Liver (tissue), 9 donors: ENCODE data around the gene KIF5A. TPM values are rescaled to one million over a fixed set of nuclear protein-coding genes. Genes with fewer than 3 reads are reported as not detected.
"Not testable (repeated sequence)": the region's sequence is repeated elsewhere in the genome, so short reads cannot be mapped to it uniquely, and the experiment has no call there.

Source experiments
- DNase-seq: peaks from one replicate; pipeline ENCODE4 v3.0.0-alpha.2; 2017; ENCODE audit warnings: low spot score
- H3K27ac ChIP-seq, 2 donors: one replicate each; pipeline ENCODE4 v1.7.0; 2013; ENCODE audit warnings: inconsistent platforms in 2 of 2, low read length in 2 of 2, control low read depth in 1 of 2, low read depth in 1 of 2, mild to moderate bottlenecking in 1 of 2
- H3K27me3 ChIP-seq, 4 donors: one replicate each; pipeline versions ENCODE4 v1.6.1 to v1.7.0; 2013; ENCODE audit warnings: low read length in 3 of 4, inconsistent platforms in 1 of 4, mild to moderate bottlenecking in 1 of 4, moderate library complexity in 1 of 4; ENCODE audit not compliant: control insufficient read depth in 4 of 4, insufficient read depth in 4 of 4
- H3K36me3 ChIP-seq, 4 donors: one replicate each; pipeline versions ENCODE4 v1.6.1 to v1.7.0; 2013; ENCODE audit warnings: low read length in 3 of 4, mild to moderate bottlenecking in 3 of 4, low read depth in 1 of 4, moderate library complexity in 1 of 4; ENCODE audit not compliant: control insufficient read depth in 4 of 4, insufficient read depth in 3 of 4
- H3K4me1 ChIP-seq, 4 donors: one replicate each; pipeline versions ENCODE4 v1.6.1 to v1.7.0; 2013; ENCODE audit warnings: low read length in 3 of 4, mild to moderate bottlenecking in 3 of 4, moderate library complexity in 1 of 4; ENCODE audit not compliant: control insufficient read depth in 4 of 4, insufficient read depth in 4 of 4
- H3K4me3 ChIP-seq, 3 donors: one replicate each; pipeline versions ENCODE4 v1.6.1 to v1.7.0; 2013; ENCODE audit warnings: low read length in 3 of 3, control low read depth in 1 of 3, low read depth in 1 of 3, mild to moderate bottlenecking in 1 of 3
- H3K9ac ChIP-seq, 2 donors: one replicate each; pipeline ENCODE4 v1.7.0; 2013; ENCODE audit warnings: low read length in 2 of 2, mild to moderate bottlenecking in 2 of 2, moderate library complexity in 2 of 2, control low read depth in 1 of 2, low read depth in 1 of 2
- H3K9me3 ChIP-seq, 4 donors: one replicate each; pipeline versions ENCODE4 v1.6.1 to v1.7.0; 2013; ENCODE audit warnings: low read length in 3 of 4; ENCODE audit not compliant: control insufficient read depth in 4 of 4
- EGR1 ChIP-seq, 2 donors: IDR thresholded peaks; 2 replicates each; pipeline ENCODE4 v1.6.1; 2016 to 2018; ENCODE audit warnings: antibody characterized with exemption in 2 of 2, low read depth in 2 of 2
- FOXA1 ChIP-seq: IDR thresholded peaks from 2 replicates; pipeline ENCODE4 v1.6.1; 2016; ENCODE audit warnings: antibody characterized with exemption
- FOXA2 ChIP-seq: IDR thresholded peaks from 2 replicates; pipeline ENCODE4 v1.6.1; 2016; ENCODE audit warnings: antibody characterized with exemption
- GABPA ChIP-seq, 2 donors: IDR thresholded peaks in 1 of 2; conservative IDR thresholded peaks in 1 of 2; 2 replicates each; pipeline ENCODE4 v1.6.1; 2016; ENCODE audit warnings: antibody characterized with exemption in 2 of 2, mild to moderate bottlenecking in 1 of 2, moderate library complexity in 1 of 2
- HNF4A ChIP-seq, 2 donors: conservative IDR thresholded peaks; 2 replicates each; pipeline ENCODE4 v1.6.1; 2016; ENCODE audit warnings: antibody characterized with exemption in 2 of 2, mild to moderate bottlenecking in 2 of 2
- HNF4G ChIP-seq: IDR thresholded peaks from 2 replicates; pipeline ENCODE4 v1.6.1; 2016; ENCODE audit warnings: antibody characterized with exemption
- JUND ChIP-seq, 2 donors: IDR thresholded peaks; 2 replicates each; pipeline ENCODE4 v1.6.1; 2016; ENCODE audit warnings: antibody characterized with exemption in 2 of 2
- NR2F2 ChIP-seq: IDR thresholded peaks from 2 replicates; pipeline ENCODE4 v1.6.1; 2016; ENCODE audit warnings: antibody characterized with exemption
- SP1 ChIP-seq: IDR thresholded peaks from 2 replicates; pipeline ENCODE4 v1.6.1; 2018; ENCODE audit warnings: antibody characterized with exemption, mild to moderate bottlenecking
- YY1 ChIP-seq: IDR thresholded peaks from 2 replicates; pipeline ENCODE4 v1.6.1; 2016; ENCODE audit warnings: antibody characterized with exemption, mild to moderate bottlenecking
- WGBS: extraction: QIAGEN DNeasy Blood & Tissue Kit; methylation state at CpG from one replicate; pipeline ENCODE4 v1.1.7; 2013; 5-methylcytosine and 5-hydroxymethylcytosine counted together
- polyA plus RNA-seq, 2 donors: library from polyadenylated mRNA; stranded (reverse) in 1 of 2; unstranded in 1 of 2; fragments of 200-250 nt in 1 of 2; fragments of >200 nt in 1 of 2; fragmentation: Nextera tagmentation in 1 of 2; extraction: Ambion mirVana in 1 of 2; gene quantifications; one replicate each; pipeline versions ENCODE4 v1.2.1 to v1.2.3, GENCODE V29; 2013 to 2015
- total RNA-seq, 2 donors: library from RNA; depleted of rRNA; stranded (reverse); fragments of >200 nt; gene quantifications; one replicate each; pipeline ENCODE4 v1.2.3, GENCODE V29; 2014
- TF ChIP-seq, protein P1 (sequence below): fragments of 150-350 bp; IDR thresholded peaks from 2 replicates; pipeline ENCODE4 v1.5.1; 2017; ENCODE audit warnings: improper control_type of control experiment, low read depth, low read length; ENCODE audit not compliant: missing input control
- TF ChIP-seq, protein P2 (sequence below): IDR thresholded peaks from 2 replicates; pipeline ENCODE4 v1.6.1; 2016; ENCODE audit warnings: antibody characterized with exemption
- TF ChIP-seq, protein P3 (sequence below): IDR thresholded peaks from 2 replicates; pipeline ENCODE4 v1.6.1; 2016; ENCODE audit warnings: antibody characterized with exemption
- TF ChIP-seq, protein P4 (sequence below): IDR thresholded peaks from 2 replicates; pipeline ENCODE4 v1.6.1; 2016; ENCODE audit warnings: antibody characterized with exemption
- donor health status: healthy.
- donor health status: healthy.
- donor health status: healthy.
- donor health status: healthy.
- donor health status: healthy.

The KIF5A gene
- under 1 TPM in 1 of 2 donors, not detected in 1; 0.42 TPM for total RNA-seq
- polyA plus RNA-seq: under 1 TPM in 1 of 2 donors, not detected in 1; 0.01 TPM

DNA sequence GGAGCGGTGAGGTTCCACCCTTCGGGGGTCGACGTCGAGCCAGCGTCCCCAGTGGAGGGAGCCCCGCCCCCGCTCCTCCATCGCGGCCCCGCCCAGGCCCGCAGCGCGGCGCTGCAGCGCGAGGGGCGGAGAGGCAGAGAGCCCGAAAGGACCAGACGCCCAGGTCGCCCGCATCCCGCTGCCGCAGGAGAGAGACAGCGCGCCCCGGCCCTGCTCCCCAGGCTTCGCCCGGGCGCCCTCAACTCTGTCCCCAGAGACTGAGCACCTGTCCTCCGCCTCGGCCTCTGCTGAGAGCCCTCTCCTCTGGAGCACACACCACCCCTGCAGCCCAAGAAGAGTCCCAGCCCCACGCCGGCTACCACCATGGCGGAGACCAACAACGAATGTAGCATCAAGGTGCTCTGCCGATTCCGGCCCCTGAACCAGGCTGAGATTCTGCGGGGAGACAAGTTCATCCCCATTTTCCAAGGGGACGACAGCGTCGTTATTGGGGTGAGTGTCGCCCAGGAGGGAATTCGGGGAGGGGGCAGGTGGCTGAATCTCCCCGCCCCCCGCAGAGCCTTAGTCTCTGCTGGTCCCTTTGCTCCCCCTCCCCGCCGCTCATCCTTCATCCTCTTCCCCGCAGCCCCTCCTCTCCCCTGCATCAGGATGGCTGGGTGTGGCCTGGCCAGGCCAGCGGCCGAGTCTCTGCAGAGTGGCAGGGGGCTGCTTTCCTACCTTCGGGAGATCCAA is at the start of gene KIF5A:
Gene KIF5A (plus strand): TSS at position 136 of the 732 bp plus-strand sequence. CDS start 228 bp downstream, at position 364.
- no peaks in the 10 kb centered on the region for H3K36me3 ChIP-seq
- H3K9me3 ChIP-seq: no peaks in the 10 kb centered on the region
- no peak within 1 kb of the TSS for H3K9ac ChIP-seq
- TF ChIP-seq, protein P1, sequence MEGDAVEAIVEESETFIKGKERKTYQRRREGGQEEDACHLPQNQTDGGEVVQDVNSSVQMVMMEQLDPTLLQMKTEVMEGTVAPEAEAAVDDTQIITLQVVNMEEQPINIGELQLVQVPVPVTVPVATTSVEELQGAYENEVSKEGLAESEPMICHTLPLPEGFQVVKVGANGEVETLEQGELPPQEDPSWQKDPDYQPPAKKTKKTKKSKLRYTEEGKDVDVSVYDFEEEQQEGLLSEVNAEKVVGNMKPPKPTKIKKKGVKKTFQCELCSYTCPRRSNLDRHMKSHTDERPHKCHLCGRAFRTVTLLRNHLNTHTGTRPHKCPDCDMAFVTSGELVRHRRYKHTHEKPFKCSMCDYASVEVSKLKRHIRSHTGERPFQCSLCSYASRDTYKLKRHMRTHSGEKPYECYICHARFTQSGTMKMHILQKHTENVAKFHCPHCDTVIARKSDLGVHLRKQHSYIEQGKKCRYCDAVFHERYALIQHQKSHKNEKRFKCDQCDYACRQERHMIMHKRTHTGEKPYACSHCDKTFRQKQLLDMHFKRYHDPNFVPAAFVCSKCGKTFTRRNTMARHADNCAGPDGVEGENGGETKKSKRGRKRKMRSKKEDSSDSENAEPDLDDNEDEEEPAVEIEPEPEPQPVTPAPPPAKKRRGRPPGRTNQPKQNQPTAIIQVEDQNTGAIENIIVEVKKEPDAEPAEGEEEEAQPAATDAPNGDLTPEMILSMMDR: no peak
- TF ChIP-seq FOXA2: no peak
- no peak for TF ChIP-seq FOXA1
- TF ChIP-seq NR2F2: no peak
- no peak for TF ChIP-seq YY1
- TF ChIP-seq HNF4A (conservative IDR thresholded peaks at IDR 0.05): no peak
- TF ChIP-seq GABPA (IDR thresholded peaks at IDR 0.05 in 1 of 2, conservative IDR thresholded peaks at IDR 0.05 in 1 of 2): no peak
- no peak for TF ChIP-seq SP1
- TF ChIP-seq, protein P2, sequence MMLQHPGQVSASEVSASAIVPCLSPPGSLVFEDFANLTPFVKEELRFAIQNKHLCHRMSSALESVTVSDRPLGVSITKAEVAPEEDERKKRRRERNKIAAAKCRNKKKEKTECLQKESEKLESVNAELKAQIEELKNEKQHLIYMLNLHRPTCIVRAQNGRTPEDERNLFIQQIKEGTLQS: no peak
- no peak for TF ChIP-seq HNF4G
- TF ChIP-seq, protein P3, sequence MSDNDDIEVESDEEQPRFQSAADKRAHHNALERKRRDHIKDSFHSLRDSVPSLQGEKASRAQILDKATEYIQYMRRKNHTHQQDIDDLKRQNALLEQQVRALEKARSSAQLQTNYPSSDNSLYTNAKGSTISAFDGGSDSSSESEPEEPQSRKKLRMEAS: no peak
- no peak for TF ChIP-seq JUND (IDR thresholded peaks at IDR 0.05)
- TF ChIP-seq EGR1 (IDR thresholded peaks at IDR 0.05; ENCODE audit: low read depth in 2 of 2): no peak
- TF ChIP-seq, protein P4, sequence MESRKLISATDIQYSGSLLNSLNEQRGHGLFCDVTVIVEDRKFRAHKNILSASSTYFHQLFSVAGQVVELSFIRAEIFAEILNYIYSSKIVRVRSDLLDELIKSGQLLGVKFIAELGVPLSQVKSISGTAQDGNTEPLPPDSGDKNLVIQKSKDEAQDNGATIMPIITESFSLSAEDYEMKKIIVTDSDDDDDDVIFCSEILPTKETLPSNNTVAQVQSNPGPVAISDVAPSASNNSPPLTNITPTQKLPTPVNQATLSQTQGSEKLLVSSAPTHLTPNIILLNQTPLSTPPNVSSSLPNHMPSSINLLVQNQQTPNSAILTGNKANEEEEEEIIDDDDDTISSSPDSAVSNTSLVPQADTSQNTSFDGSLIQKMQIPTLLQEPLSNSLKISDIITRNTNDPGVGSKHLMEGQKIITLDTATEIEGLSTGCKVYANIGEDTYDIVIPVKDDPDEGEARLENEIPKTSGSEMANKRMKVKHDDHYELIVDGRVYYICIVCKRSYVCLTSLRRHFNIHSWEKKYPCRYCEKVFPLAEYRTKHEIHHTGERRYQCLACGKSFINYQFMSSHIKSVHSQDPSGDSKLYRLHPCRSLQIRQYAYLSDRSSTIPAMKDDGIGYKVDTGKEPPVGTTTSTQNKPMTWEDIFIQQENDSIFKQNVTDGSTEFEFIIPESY: no peak
- H3K4me1 ChIP-seq: peaks cover 6 to 15% (median 10%) of the 10 kb centered on the region in 4 donors
- no peak within 1 kb of the TSS for H3K27ac ChIP-seq
- WGBS: 6% methylated on average over 52 of the region's 52 CpGs
- H3K27me3 ChIP-seq: peaks cover 0 to 12% (median 2%) of the 10 kb centered on the region in 4 donors
- peak within 1 kb of the TSS in 1 of 3 donors; percentile 26 for H3K4me3 ChIP-seq
- DNase-seq: peak; percentile 63

DNA sequence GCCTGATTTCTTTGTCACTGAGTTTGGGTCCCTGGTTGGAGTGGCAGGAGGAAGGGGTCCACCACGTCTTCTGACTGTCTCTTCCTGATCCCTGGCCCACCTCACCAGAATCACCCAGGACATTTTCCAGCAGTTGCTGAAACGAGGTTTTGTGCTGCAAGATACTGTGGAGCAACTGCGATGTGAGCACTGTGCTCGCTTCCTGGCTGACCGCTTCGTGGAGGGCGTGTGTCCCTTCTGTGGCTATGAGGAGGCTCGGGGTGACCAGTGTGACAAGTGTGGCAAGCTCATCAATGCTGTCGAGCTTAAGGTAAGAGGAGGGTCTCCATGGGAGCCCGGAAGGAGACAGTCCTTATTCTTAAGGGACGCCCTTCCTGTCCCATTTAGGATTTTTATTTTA is 49.6 kb upstream of the KIF5A start:
- H3K36me3 ChIP-seq: peaks cover 14 to 65% (median 35%) of the 10 kb centered on the region in 4 donors
- H3K27me3 ChIP-seq: no peaks in the 10 kb centered on the region
- no peak overlapping the region for H3K9ac ChIP-seq
- DNase-seq: no peak
- no peak overlapping the region for H3K27ac ChIP-seq
- no peak for TF ChIP-seq FOXA1
- no peak for TF ChIP-seq HNF4A (conservative IDR thresholded peaks at IDR 0.05)
- TF ChIP-seq, protein P3: no peak
- no peak for TF ChIP-seq SP1
- no peak for TF ChIP-seq JUND (IDR thresholded peaks at IDR 0.05)
- TF ChIP-seq FOXA2: no peak
- 97% methylated on average over 11 of the region's 11 CpGs for WGBS
- no peaks in the 10 kb centered on the region for H3K9me3 ChIP-seq
- no peak overlapping the region for H3K4me3 ChIP-seq
- no peaks in the 10 kb centered on the region for H3K4me1 ChIP-seq

DNA sequence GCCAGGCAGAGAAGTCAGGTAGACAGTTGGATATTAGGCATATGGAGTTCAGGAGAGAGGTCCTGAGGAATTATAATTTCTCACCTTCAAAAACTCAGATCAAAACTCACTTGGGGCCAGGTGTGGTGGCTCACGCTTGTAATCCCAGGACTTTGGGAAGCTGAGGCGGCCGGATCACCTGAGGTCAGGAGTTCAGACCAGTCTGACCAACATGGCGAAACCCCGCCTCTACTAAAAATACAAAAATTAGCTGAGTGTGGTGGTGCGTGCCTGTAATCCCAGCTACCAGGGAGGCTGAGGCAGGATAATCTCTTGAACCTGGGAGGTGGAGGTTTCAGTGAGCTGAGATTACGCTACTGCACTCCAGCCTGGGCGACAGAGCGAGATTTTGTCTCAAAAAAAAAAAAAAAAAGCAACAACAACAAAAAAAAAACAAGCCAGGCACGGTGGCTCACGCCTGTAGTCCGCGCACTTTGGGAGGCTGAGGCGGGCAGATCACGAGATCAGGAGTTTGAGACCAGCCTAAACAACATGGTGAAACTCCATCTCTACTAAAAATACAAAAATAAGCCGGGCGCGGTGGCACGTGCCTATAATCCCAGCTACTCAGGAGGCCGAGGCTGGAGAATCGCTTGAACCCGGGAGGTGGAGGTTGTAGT is 47.4 kb upstream of the KIF5A start:
- H3K4me3 ChIP-seq, H3K9ac ChIP-seq, H3K27me3 ChIP-seq, H3K27ac ChIP-seq, H3K4me1 ChIP-seq, DNase-seq, H3K9me3 ChIP-seq: not testable (repeated sequence)
- 98% methylated on average over 22 of the region's 22 CpGs for WGBS
- peaks cover 17 to 72% (median 43%) of the 10 kb centered on the region in 4 donors for H3K36me3 ChIP-seq

DNA sequence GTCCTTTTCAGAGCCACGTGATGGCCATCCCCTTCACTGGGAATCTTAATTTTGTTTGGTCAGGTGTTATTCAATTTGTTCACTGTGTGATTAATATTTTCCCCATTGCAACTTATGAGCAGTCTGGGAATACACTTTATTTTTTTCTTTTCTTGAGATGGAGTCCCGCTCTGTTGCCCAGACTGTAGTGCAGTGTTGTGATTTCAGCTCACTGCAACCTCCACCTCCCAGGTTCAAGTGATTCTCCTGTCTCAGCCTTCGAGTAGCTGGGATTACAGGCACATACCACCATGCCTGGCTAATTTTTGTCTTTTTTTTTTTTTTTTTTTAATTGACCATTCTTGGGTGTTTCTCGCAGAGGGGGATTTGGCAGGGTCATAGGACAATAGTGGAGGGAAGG is 43.3 kb upstream of the KIF5A start:
- not testable (repeated sequence) for H3K9me3 ChIP-seq, H3K9ac ChIP-seq, H3K4me1 ChIP-seq, DNase-seq, H3K4me3 ChIP-seq, H3K27me3 ChIP-seq, H3K27ac ChIP-seq
- H3K36me3 ChIP-seq: peaks cover 8 to 47% (median 19%) of the 10 kb centered on the region in 4 donors
- 95% methylated on average over 4 of the region's 4 CpGs for WGBS
